CD4-positive, alpha-beta T cell treated with Interleukin-4 for 1 hour (primary cell): ENCODE data around the gene AGAP3.
"Not testable (repeated sequence)": the region's sequence is repeated elsewhere in the genome, so short reads cannot be mapped to it uniquely, and the experiment has no call there.

ENCODE experiments used
- DNase-seq, 2 donors: peaks; one replicate each; pipeline ENCODE4 v3.0.0-alpha.2; 2020 to 2022

The AGAP3 gene

GRCh38 chr7:151085691-151086620, at the start of gene AGAP3:
TSS of gene AGAP3 (plus strand) at chr7:151086475. CDS start at chr7:151086742, 267 bp downstream.
- peak; percentile 57 to 64 for DNase-seq

DNA sequence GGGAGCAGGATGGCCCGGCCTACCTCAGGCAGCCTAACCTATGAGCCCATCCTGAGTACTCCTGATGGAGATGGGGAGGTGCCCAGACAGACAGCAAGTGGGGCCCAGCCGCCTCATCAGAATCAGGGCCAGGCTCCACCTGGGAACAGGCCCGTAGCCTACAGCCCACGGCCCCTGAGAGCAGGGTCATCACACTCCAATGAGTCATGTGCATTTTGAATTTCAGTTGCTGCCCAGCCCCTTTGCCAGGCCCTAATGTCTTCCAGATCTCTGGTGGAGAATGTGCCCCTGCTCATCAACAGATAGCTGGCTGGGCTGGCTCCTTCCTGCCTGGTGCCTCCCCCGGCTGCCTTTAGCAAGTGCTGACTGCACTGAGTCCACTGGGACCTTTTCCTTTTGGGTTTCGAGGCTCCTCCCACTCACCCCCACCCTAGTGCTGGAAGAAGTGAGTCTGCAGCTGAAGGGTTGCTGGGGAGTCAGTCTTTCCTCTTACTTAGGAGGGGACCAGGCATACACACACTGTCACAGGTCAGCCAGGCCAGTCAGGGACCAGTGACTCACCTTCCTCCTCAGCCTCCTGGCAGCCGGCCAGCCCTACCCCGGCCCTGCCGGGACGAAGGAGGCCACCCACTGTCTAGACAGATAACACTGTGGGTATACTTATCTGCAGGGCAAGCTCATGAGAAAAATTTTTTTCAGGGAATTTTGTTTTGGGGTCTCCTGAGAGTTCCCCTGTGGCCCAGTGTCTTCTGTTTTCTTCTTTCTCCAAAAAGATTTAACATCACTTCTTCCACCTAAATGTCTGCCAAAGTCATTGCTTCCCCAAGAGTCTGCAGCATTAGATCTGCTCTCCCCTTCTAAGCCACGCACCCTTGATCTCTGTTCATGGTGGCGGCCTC, 47.1 kb upstream of the AGAP3 start:
- peak in 1 of 2 donors; percentile 63 for DNase-seq

GRCh38 chr7:151039850-151040548, 46.3 kb upstream of the AGAP3 start:
- no peak for DNase-seq

- DNase-seq = no peak
These were observed 45.5 kb upstream of the AGAP3 start for GRCh38 chr7:151040616-151041375.

- DNase-seq = not testable (repeated sequence)
These were observed 42.8 kb upstream of the AGAP3 start for GRCh38 chr7:151043449-151043848.

DNA sequence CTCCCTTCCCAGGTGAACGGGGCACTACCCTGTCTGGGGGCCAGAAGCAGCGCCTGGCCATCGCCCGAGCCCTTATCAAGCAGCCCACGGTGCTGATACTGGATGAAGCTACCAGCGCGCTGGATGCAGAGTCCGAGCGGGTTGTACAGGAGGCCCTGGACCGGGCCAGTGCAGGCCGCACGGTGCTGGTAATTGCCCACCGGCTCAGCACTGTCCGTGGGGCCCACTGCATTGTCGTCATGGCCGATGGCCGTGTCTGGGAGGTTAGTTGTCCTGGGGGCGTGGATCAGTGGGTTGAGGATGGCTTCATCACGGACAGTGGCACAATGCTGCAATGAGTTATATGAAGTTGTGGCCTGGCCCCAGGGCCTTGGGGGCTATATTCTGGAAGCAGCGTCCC, 42.3 kb upstream of the AGAP3 start:
- no peak for DNase-seq

- no peak for DNase-seq
These were observed 41.0 kb upstream of the AGAP3 start for GRCh38 chr7:151045262-151045661.

- DNase-seq = no peak
These were observed 40.3 kb upstream of the AGAP3 start for GRCh38 chr7:151045967-151046366.

- no peak for DNase-seq
These were observed 39.4 kb upstream of the AGAP3 start for GRCh38 chr7:151046603-151047573.

DNA sequence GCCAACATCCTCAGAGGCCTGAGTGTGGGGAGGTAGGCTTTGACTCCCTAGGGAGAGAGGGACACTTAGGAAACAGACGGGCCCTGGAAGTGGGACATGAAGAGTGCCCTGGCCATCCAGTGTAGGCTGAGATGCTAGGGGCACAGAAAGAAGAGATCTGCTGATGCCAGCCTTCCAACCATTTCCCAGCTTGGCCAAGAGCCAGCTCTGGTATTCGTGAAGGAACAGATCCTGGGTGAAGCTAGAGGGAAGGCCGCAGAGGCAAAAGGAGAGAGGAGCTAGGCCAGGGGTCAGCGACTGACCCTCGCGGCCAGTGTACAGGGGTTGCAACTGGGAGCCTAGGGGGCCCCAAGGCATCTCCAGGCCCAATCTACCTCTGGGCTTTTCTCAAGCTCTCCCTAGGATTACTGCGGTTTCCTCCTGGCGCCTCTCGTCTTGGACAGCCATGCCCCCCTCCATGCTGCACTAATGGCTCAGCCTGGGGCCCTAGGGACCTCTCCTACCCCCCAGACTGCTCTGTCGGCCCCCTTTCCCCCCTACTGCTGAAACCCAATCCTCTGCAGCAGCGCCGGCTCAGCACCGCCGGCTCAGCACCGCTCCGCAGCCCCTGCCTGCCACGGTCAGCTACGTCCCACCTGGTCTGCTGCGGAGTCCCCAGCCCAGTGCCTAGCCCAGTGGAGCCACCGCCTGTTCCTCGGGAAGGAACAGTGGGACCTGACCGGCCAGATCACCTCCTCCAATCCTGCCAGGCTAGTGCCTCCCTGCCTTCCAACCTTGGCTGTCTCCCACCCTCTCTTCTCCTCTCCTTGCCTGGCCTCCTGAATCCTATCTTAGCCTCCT, 38.1 kb upstream of the AGAP3 start, which contains the start of gene ASIC3:
TSS of gene ASIC3 (plus strand) at position 556 of the 840 bp plus-strand sequence. CDS start 355 bp downstream, outside the sequence.
- no peak for DNase-seq

- no peak for DNase-seq
These were observed 37.3 kb upstream of the AGAP3 start for GRCh38 chr7:151048911-151049463.

DNA sequence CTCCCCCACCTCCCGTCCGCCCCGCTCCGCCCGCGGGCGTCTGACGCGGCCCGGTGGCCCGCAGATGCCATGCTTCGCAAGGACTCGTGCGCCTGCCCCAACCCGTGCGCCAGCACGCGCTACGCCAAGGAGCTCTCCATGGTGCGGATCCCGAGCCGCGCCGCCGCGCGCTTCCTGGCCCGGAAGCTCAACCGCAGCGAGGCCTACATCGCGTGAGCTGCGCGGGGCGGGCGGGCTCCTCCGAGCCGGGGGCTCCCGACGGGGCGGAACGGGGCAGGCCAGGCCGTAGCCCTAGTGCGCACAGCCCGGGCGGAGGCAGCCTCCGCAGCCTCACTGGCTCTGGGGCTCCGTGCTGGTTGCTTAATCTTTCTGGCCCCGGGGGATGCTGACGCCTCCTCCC, 35.2 kb upstream of the AGAP3 start:
- peak; percentile 39 to 55 for DNase-seq

DNA sequence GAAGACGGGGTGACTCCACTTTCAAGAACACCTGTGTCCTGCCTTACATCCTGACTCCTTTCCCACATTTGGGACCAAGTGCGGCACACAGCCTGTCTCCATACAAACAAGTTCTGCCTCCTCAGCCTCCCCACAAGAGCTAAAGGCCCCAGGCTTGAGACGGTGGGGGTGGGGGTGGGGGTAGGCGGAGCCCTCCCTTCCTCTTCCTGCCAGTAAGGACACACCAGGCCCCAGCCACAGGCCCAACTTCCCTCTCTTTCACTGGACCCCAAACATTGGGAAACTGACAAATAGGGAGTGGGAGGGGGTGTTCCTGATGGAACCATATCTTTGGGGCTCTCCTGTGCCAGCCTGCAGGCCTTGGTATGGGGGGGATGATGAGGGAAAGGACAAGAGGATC, 33.2 kb upstream of the AGAP3 start:
- DNase-seq = no peak

DNA sequence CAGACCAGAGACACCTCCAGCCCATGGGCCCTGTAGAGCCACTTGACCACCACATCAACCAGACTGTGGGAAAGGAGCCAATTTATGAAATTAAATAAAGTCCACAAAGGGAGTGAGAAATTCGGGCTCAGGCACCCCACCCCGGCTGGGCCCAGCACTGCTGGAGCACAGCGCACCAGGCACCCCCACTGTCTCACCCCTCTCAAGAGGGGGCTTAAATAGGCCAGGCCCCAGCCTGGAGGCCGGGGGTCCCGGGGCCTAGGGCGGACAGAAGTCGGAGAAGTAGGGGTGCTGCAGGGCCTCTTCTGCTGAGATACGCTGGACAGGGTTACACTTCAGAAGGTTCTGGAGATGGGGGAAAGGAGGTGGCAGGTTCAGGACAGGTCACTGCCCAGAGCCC, 32.5 kb upstream of the AGAP3 start:
- no peak for DNase-seq

GRCh38 chr7:151056283-151056665, 30.0 kb upstream of the AGAP3 start:
- no peak for DNase-seq

GRCh38 chr7:151056666-151057505, 29.4 kb upstream of the AGAP3 start:
- DNase-seq = no peak

DNA sequence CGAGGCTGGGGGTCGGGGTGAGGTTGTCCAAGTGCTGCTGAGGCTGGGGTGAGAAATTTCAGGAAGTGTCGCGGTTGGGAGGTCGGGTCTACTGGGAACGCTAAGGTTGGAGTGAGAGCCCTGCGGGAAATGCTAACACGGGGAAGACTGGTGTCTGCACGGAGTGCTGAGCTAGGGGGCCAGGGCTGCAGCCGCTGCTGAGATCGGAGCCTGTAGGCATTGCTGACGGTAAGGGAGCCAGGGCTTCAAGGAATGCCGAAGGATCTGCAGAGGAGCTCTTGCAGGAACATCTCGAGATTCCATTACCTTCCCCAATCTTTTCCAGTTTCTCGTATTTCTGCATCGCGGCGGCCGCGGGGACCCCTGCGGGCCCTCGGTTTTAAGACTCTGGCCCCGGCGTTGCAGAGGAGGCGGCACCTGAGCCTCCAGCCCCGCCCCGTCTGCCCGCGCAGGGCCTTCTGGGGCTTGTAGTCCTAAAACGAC, 28.7 kb upstream of the AGAP3 start, which contains the start of gene CDK5:
TSS of gene CDK5 (minus strand) at position 392 of the 483 bp plus-strand sequence. CDS start at position 343, 49 bp downstream.
- no peak for DNase-seq
